ENCODE measurements around the gene C15orf39. TPM values are rescaled to one million over a fixed set of nuclear protein-coding genes. Genes with fewer than 3 reads are reported as not detected.
A peak's percentile ranks its signal among the peaks of the same experiment; 100 is the strongest.

Gene C15orf39
- total and polyA plus RNA-seq, 2 of the 13 experiments (the other 11 are each of a cell fraction or from before 2014, with no cell fraction given), result 6.2 to 13.5 TPM

- TF ChIP-seq, protein P1, sequence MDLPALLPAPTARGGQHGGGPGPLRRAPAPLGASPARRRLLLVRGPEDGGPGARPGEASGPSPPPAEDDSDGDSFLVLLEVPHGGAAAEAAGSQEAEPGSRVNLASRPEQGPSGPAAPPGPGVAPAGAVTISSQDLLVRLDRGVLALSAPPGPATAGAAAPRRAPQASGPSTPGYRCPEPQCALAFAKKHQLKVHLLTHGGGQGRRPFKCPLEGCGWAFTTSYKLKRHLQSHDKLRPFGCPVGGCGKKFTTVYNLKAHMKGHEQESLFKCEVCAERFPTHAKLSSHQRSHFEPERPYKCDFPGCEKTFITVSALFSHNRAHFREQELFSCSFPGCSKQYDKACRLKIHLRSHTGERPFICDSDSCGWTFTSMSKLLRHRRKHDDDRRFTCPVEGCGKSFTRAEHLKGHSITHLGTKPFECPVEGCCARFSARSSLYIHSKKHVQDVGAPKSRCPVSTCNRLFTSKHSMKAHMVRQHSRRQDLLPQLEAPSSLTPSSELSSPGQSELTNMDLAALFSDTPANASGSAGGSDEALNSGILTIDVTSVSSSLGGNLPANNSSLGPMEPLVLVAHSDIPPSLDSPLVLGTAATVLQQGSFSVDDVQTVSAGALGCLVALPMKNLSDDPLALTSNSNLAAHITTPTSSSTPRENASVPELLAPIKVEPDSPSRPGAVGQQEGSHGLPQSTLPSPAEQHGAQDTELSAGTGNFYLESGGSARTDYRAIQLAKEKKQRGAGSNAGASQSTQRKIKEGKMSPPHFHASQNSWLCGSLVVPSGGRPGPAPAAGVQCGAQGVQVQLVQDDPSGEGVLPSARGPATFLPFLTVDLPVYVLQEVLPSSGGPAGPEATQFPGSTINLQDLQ (CRISPR knock-in tag; IDR thresholded peaks at IDR 0.05), result no peak
- no peak for TF ChIP-seq POGZ (CRISPR knock-in tag; IDR thresholded peaks at IDR 0.05)
- no peak for TF ChIP-seq ZSCAN30 (CRISPR knock-in tag; IDR thresholded peaks at IDR 0.05)
- 0 out of 2 replicates have a peak, but pooled peaks have one; percentile 21 for TF ChIP-seq ZNF746 (CRISPR knock-in tag; IDR thresholded peaks at IDR 0.05)
- peak; percentile 31; the same call in 1 of the 2 replicates for TF ChIP-seq HNF1B (CRISPR knock-in tag; IDR thresholded peaks at IDR 0.05)
- peak; percentile 37; the same call in 1 of the 2 replicates for TF ChIP-seq SALL1 (CRISPR knock-in tag; IDR thresholded peaks at IDR 0.05)
- TF ChIP-seq FOXC1 (CRISPR knock-in tag; IDR thresholded peaks at IDR 0.05; ENCODE audit: borderline replicate concordance), result no peak
- no peak for TF ChIP-seq ETV6 (CRISPR knock-in tag; conservative IDR thresholded peaks at IDR 0.05)
- no peak for TF ChIP-seq SMARCE1 (IDR thresholded peaks at IDR 0.05; ENCODE audit: borderline replicate concordance)
- 0 out of 2 replicates have a peak, but pooled peaks have one; percentile 3 for TF ChIP-seq CEBPB (IDR thresholded peaks at IDR 0.05; ENCODE audit: borderline replicate concordance, low read depth, low read length)
- peak; percentile 20 for TF ChIP-seq ASH2L (IDR thresholded peaks at IDR 0.05; ENCODE audit: insufficient read length, low read depth, low read length)
- peak; percentile 81 for TF ChIP-seq RBFOX2 (IDR thresholded peaks at IDR 0.05; ENCODE audit: low read depth, low read length)
- TF ChIP-seq ZNF225 (CRISPR knock-in tag; IDR thresholded peaks at IDR 0.05), result peak; percentile 40; the same call in 1 of the 2 replicates
- no peak; the same call in 1 of the 2 replicates for TF ChIP-seq ZGPAT (CRISPR knock-in tag; IDR thresholded peaks at IDR 0.05)
- TF ChIP-seq GFI1 (CRISPR knock-in tag; IDR thresholded peaks at IDR 0.05; ENCODE audit: borderline replicate concordance), result peak; percentile 77
- 0 out of 2 replicates have a peak, but pooled peaks have one; percentile 45 for TF ChIP-seq ZNF503 (CRISPR knock-in tag; IDR thresholded peaks at IDR 0.05)
- TF ChIP-seq FOXK1 (CRISPR knock-in tag; IDR thresholded peaks at IDR 0.05; ENCODE audit: borderline replicate concordance, low read depth), result no peak
- TF ChIP-seq ZNF256 (CRISPR knock-in tag; conservative IDR thresholded peaks at IDR 0.05), result no peak
- TF ChIP-seq ZFP36 (IDR thresholded peaks at IDR 0.05; ENCODE audit: borderline replicate concordance, low read depth, low read length, partially characterized antibody), result no peak
- no peak for TF ChIP-seq TCF12 (IDR thresholded peaks at IDR 0.05)
- TF ChIP-seq TCF12 (CRISPR knock-in tag; IDR thresholded peaks at IDR 0.05), result no peak
Measured at GRCh38 chr15:75178171-75178937, 23.3 kb upstream of the C15orf39 start (continued).

Data from HepG2 (cell line).